Tongue (tissue), 2 donors: ENCODE measurements around the gene PHACTR2. TPM values are rescaled to one million over a fixed set of nuclear protein-coding genes. Genes with fewer than 3 reads are reported as not detected.
"Not testable (repeated sequence)": the region's sequence is repeated elsewhere in the genome, so short reads cannot be mapped to it uniquely, and the experiment has no call there.

Experiments used
- DNase-seq: peaks from one replicate; pipeline ENCODE4 v3.0.0-alpha.2; 2015
- total RNA-seq: library from RNA; depleted of rRNA; stranded (reverse); fragments of >200 nt; gene quantifications from one replicate; pipeline ENCODE4 v1.2.3, GENCODE V29; 2014

Gene PHACTR2
- total RNA-seq, 1 donor from 2014 or later = 121 TPM

DNA sequence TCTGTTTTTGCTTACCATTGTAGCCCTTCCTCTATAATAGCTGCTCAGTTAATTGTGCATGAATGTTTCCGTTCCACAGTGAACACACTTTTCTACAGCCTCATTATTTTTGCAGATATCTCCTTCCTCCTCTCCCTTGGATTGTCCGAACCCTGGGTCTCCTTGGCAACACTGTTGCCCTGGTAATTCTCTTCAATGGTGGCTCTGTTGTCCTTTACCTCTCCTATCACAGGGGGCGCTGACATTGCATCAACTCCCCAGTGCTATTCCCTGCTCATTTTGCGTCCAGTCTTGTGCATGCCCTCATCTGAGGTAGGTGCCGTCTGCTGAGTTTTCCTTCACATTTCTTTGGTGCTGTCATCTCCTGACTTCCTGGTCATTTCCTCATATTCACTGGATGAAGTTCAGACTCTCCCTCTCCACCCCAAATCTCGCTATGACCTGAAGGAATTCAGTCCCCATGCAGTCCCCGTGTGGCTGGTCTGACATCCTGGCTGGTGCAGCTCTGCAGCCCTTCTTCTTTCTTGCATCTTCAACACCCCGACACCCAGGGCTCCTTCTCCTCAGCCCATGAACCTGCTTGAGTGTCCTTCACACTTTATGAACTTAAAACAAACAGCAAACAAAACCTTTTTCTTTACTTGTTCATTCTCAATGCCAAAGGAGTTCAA, 21.1 kb downstream of the PHACTR2 start:
- DNase-seq = no peak

DNA sequence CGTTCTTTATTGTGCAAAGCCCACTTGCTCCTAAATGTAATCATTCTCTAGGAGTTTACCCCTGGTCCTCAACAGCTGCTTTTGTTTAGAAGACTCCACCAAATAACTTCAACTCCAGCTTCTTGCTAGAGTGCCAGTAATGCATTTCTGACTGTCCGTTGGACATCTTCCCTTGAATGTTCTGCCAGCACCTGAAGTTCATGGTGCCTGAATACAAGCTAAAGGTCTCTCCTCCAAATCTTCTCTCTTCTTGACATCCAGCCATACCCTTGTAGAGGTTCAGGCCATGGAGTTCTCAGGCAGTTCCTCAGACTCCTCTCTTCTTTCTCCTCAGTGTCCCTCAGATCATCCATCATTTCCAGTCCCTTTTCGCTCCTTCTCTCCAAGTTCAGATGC, 21.7 kb downstream of the PHACTR2 start:
- DNase-seq = peak; percentile 46

DNA sequence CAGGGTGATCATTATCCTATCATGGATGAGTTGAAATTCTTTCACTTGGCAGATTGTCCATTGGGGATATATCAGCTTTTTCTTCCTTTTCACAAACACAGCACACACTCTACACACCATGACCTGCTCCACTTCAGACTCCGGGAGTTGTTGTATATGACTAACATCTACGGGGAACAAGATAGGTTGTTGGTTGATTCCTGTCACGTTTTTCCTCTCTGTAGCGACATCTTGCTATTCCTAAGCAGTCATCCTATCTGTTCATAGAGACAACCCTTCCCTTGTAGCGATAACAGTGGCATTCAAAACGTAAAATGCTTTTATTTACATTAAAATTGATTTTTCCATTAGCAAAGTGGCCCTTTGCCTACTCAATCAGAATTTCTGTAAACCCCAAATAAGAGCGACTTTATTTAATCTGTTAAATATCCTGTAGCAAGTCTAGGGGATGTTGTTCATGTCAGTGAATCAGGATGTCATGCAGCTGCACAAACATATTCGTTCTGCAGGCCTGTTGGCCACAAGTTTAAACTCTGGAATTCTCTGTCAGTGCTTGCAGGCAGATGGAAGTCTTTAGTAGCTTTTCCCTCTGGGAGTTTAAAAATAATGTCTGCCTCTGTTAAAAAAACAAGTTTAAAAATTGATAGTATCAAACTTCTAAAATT, 23.1 kb downstream of the PHACTR2 start:
- peak; percentile 90 for DNase-seq

DNA sequence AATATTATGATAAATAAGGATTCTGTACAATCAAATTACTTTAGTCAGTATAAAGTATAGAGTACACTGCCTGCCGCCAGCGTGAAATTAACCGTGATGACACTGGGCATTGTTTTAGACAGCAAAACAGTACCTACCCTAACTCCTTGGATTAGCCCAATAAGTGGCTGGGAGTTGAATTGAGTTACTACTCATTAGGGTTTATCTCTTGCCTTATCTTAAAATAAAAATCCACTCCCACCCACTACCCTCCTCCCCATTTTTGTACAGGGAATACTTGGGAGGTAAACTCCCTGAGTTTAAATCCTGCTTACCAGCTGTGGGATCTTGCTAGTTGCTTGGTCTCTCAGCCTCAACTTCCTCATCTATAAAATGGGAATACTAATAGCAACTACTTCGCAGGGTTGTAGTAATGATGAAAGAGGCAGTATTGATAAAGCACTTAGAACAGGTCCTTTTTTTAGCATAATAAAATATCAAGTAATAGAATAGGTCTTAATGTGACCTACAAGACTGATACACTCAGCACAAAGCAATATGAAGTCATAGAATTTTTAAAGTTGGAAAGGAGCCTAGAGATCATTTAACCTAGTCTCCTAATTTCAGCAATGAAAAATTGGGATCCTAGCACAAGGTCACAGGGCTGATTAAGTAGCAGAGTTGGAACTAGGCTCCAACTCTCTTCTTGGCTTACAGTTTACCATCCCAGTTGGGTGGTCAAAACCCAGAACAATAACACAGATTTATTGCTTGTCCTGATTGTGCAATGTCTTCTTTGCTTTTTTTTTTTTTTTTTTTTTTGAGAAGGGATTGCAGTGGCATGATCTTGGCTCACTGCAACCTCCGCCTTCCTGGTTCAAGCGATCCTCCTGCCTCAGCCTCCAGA, 23.8 kb downstream of the PHACTR2 start:
- DNase-seq = peak; percentile 13

DNA sequence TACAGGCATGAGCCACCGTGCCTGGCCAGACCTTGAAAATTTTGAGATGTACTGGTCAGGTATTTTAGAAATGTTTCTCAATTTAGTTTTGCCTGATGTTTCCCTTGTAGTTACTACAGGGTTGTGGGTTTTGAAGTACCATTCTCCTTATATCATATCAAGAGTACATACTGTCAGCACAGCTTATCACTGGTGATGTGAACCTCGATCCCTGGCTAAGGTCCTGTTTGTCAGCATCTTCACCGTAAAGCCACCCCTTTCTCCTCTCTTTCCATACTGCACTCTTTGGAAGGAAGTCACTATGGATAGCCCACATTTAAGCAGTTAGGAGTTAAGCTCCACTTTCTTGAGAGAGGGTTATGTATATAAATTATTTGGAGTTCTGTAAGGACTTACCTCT, 27.8 kb downstream of the PHACTR2 start:
- no peak for DNase-seq

DNA sequence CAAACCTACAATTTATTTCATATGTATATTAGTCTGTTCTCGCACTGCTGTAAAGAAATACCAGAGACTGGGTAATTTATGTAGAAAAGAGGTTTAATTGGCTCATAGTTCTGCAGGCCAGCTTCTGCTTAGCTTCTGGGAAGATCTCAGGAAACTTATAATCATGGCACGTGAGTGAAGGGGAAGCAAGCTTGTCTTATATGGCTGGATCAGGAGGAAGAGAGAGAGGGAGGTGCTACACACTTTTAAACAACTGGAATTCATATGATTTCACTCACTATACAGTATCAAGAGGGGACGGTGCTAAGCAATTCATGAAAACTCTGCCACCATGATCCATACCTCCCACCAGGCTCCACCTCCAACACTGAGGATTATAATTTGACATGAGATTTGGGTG, 29.9 kb downstream of the PHACTR2 start:
- no peak for DNase-seq

DNA sequence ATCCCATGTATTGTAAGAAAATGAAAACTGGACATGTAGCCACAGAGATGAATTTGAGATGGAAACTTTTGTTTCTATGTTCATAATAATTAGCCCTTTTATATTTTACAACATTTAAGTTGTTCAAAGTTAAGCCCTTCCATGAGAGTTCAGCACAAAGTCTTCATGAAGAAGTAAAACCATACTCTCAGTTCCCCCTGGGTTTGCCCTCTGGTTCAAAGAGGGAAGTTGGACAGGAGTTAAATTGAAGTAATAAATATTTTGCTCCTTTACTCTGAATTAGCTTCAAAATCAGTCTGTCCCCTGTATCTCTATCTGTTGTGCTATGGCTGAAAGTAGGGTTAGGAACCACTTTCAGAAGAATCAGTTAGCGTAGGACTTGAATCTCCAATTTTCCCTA, 31.1 kb downstream of the PHACTR2 start:
- DNase-seq = no peak

DNA sequence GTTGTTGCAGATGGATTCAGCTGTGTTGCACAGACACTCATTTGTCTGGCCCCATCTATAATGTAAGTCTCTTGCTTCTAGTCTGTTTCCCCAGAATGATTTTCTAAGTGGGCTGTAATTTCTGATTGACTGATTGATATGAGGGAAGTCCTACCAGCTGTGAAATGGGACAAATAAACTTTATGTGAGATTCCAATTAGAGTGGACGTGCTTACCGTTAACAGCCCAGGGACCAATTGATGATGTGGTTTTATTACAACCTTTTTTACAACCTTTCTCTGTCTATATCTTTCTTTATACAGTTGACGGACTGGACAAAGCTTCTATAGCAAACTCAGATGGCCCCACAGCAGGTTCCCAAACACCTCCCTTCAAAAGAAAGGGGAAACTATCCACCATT, 33.9 kb downstream of the PHACTR2 start:
- DNase-seq = no peak

DNA sequence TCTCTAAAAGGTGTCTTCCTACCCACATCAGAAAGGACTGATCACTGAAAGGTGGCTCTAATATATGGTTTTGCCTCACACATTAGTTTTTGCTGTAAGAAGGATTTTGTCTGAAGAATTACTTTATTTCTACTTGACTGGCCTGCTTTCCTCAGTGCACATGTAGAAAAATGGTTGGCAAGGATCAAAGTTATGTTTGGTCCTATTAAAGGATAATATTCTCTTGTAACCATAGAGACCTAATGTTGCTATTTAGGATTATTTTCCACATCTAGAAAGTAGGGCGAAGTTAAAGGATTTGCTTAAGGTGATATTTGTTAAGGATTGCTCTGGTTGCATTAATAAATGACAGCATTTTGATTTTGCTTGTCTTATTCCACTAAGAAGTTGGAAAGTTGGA, 40.7 kb downstream of the PHACTR2 start:
- DNase-seq = no peak

DNA sequence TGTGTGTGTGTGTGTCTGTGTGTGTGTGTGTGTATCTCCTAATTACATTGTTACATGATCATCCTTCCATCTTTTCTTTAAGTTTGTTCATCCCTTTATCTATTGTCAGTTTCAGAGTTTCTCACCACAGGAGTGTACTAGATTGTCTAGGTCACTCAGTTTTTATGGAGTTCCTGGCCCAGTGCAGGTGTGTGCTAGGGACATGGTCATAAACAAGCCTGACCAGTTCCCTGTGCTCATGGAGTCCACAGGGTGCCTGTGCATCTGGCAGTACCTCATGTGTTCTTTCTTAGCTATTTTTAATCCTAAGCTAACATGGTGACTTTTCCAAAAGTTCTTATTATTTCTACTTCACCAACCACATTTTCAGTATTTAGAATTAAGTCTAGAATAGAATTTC, 43.9 kb downstream of the PHACTR2 start:
- no peak for DNase-seq

DNA sequence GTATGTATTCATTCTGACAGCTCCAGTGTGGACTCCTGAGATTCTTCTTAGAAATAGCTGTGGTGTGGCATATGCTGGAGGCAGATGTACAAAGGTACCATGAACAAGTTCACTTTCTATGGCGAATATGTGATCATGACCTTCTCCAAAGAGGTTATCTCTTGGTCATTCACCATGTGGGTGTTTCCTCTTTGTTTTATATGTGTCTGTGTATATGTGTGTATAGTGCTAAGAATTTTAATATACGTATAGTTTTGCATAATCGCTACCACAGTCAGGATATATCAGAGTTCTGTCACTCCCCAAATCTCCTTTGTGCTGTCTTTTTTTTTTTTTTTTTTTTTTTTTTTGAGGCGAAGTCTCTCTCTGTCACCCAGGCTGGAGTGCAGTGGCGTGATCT, 47.1 kb downstream of the PHACTR2 start:
- DNase-seq = no peak

DNA sequence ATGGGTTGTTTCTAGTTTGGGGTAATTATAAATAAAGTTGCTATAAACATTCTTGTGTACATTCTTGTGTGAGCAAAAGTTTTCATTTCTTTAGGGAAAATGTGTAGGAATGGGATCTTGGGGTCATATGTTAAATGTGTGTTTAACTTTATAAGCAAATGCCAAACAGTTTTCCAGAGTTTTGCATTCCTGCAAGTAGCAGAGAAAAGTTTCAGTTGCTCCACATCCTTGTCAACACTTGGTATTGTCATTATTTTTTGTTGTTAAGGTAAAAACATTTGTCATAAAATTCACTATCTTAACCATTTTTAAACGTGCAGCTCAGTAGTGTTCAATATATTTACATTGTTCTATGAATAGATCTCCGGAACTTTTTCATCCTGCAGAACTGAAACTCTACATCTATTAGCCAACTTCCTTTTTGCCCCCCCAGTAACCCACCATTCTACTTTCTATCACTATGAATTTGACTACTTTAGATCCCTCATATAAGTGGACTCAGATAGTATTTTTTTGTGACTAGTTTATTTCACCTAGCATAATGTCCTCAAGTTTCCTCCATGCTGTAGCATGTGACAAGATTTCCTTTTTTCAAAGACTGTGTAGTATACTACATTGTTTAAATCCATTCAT, 48.4 kb downstream of the PHACTR2 start:
- no peak for DNase-seq

DNA sequence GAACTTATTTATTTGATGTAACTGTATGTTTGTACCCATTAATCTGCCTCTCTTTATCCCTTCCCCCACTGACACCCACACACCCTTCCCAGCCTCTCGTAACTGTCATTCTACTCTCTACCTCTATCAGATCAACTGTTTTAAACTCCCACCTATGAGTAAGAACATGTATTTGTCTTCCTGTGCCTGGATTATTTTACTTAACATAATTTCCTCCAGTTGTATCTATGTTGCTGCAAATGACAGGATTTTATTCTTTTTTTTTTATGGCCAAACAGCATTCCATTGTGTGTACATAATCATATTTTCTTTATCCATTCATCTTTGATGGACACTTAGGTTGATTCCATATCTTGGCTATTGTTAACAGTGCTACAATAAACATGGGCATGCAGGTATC, 49.3 kb downstream of the PHACTR2 start:
- DNase-seq = no peak

DNA sequence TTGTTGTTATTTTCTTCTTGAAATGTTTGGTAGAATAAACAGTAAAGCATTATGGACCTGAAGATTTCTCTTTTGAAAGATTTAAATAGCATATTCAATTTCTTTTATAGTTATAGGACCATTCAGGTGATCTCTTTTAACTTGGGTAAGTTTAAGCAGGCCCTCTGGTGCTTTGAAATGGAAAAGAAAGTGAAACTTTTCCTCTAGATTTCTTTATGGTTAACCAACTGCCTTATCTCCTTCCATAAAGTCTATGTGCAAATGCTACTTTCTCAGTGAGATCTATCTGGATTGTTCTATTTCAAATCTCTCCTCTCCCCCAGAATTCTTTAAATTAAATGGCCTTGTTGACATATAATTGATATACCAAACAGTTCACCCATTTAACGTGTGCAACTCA, 54.0 kb downstream of the PHACTR2 start:
- DNase-seq = no peak

DNA sequence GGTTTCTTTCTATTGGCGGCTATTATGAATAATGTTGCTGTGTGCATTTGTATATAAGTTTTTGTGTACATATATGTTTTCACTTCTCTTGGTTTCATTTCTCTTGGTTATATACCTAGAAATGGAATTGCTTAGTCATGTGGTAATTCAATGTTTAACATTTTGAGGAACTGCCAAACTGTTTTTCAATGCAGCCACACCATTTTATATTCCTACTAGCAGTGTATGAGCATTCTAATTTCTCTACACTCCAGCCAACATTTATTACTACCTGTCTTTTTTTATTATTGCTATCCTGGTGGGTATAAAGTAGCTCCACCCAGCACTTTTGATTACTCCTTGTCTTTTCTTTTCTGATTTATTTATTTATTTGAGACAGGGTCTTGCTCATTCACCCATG, 54.8 kb downstream of the PHACTR2 start:
- DNase-seq = no peak

DNA sequence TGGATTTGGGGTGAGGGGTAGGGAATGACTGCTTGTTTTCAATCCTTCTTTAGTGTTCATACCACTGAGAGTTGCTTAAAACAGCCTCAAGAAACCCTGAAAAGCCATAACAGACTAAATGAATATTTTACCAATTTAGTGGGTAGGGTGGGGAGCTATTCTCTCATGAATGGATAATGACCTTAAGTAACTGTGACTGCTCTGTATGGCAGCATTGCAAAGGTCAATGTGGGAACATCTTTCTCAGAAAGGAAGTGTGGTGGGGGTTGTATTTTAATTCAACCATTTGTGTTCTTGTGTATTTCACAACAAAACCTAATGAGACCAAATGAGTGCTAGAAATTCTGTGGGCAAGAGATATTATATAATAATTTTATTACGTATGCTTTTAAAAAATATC, 55.7 kb downstream of the PHACTR2 start:
- DNase-seq = no peak

DNA sequence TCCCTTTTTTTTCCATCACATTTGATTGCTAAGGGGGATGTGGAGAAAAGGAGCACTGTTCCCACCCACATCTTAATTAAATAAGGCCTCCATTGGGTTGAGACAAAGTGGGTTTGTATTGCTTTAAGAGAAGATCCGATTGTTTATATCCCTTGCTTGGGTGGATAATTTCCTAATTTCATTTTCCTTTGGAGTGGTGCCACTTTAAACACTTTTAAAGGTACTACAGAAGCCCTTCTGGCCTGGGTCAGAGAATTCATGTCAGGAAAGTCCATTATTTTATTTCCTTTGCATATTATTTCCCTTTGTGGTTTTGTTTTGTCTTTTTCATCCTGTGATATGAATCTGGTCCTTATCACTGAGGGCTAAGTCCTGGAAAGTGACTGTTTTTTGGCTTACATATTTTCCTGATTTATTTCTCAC, 56.9 kb downstream of the PHACTR2 start:
- DNase-seq = no peak

DNA sequence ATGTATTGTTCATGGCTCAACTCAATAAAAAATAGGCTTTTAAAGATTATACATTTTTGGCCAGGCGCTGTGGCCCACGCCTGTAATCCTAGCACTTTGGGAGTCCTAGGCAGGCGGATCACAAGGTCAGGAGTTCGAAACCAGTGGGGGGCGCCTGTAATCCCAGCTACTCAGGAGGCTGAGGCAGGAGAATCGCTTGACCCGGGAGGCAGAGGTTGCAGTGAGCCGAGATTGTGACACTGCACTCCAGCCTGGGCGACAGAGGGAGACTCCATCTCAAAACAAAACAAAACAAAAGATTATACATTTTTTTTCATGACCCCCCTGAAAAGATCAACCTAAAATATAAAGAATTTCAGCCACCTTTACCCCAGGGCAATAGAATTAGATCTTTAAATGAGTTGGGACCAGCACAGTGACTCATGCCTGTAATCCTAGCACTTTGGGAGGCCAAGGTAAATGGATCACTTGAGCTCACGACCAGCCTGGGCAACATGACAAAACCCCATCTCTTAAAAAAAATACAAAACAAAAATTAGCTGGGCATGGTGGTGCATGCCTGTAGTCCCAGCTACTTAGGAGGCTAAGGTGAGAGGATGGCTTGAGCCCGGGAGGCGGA, 60.4 kb downstream of the PHACTR2 start:
- not testable (repeated sequence) for DNase-seq

DNA sequence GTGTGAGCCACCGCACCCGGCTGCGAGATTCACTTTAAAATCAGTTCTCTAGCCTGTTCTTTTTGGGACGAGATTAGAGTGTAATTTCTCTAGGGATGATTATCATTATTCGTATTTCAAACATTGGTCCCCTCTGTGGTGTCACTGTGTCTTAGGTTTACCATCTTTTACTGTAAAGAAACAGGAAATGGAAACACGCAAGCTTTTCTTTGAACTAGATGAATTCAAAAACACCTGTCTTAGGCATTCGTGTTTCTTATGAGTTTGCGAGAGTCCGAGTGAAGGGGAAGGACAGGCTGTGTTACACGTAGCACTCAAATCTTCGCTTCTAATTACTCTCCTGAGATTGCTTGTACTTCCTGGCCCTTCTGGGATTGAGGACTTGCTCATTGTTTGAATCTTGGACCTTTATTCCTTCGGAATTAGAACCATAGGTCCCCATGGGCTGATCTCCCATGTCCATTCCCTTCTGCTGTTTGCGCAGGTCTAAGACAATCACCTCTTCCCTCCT, 61.6 kb downstream of the PHACTR2 start:
- DNase-seq = no peak

DNA sequence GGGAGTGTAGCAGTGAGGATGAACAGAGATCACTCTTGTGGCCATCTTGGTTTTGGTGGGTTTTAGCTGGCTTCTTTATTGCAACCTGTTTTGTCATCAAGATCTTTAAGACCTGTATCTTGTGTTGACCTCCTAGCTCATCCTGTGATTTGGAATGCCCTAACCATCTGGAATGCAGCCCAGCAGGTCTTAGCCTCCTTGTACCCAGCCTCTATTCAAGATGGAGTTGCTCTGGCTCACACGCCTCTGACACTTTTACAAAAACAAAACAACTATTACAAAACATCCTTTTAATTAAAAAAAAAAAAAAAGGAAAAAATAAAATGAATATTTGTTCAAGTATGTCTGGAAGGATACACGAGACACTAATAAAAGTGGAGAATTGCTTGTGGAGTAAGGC, 62.4 kb downstream of the PHACTR2 start:
- DNase-seq = no peak

DNA sequence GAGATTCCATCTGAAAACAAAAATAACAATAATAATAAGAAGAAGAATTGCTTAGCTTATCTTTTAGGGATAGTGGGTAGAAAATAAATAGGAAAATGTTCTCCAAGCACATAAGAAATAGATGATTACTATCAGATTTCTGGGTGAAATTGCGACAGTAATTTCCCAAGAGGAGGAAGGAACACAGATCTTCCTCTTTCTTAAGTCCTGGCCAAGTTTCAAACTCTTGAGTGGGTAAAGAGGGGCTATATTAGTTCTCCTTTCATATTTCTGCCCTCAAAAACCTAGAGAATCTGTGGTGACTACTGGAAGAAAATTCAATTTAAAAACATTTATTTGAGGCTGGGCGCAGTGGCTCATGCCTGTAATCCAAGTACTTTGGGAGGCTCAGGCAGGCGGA, 63.7 kb downstream of the PHACTR2 start:
- DNase-seq = no peak
